ENCODE measurements around the gene MPZL1. TPM values are rescaled to one million over a fixed set of nuclear protein-coding genes. Genes with fewer than 3 reads are reported as not detected.

Gene MPZL1
- total and polyA plus RNA-seq, 3 donors from 2014 or later: 148 to 160 (median 154) TPM

- WGBS, 2 donors: 36 to 44% methylated on average over 2 of the region's 2 CpGs
- H3K27me3 ChIP-seq: no peaks in the 10 kb centered on the region
- no peak for TF ChIP-seq POLR2A (IDR thresholded peaks at IDR 0.05)
- TF ChIP-seq, protein P1, sequence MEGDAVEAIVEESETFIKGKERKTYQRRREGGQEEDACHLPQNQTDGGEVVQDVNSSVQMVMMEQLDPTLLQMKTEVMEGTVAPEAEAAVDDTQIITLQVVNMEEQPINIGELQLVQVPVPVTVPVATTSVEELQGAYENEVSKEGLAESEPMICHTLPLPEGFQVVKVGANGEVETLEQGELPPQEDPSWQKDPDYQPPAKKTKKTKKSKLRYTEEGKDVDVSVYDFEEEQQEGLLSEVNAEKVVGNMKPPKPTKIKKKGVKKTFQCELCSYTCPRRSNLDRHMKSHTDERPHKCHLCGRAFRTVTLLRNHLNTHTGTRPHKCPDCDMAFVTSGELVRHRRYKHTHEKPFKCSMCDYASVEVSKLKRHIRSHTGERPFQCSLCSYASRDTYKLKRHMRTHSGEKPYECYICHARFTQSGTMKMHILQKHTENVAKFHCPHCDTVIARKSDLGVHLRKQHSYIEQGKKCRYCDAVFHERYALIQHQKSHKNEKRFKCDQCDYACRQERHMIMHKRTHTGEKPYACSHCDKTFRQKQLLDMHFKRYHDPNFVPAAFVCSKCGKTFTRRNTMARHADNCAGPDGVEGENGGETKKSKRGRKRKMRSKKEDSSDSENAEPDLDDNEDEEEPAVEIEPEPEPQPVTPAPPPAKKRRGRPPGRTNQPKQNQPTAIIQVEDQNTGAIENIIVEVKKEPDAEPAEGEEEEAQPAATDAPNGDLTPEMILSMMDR (IDR thresholded peaks at IDR 0.05): no peak
- no peak overlapping the region for H3K4me3 ChIP-seq
- H3K9me3 ChIP-seq: no peaks in the 10 kb centered on the region
- no peaks in the 10 kb centered on the region for H3K36me3 ChIP-seq (ENCODE audit: low read depth, missing control alignments)
- H3K4me1 ChIP-seq: no peaks in the 10 kb centered on the region
- intact Hi-C loops (cut with DNase I; ENCODE audit: low total_unique reads): no loop called here
- H3K27ac ChIP-seq: no peak overlapping the region
- no peak for DNase-seq
These were observed 17.1 kb upstream of the MPZL1 start for GRCh38 chr1:167704715-167705114.

DNA sequence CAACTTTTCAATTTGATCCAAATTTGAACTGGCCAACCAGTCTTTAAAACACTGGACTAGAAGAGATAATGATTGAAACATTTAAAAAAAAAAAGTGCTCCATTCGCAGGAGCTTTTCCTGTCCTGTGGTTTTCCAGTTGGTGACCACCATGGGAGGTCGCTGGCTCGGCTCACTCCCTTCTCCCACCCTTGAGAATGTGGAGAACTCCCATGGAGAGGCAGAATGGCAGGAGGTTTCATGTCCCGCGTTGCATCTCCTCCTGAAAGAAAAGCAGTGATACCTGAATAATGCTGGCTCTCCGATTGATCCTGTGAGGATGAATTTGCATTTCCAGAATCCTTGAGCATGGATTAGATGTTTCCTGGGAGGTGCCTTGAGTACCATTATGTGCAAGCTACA is 16.5 kb upstream of the MPZL1 start:
- H3K36me3 ChIP-seq (ENCODE audit: low read depth, missing control alignments): no peaks in the 10 kb centered on the region
- no peaks in the 10 kb centered on the region for H3K27me3 ChIP-seq
- H3K27ac ChIP-seq: no peak overlapping the region
- intact Hi-C loops (cut with DNase I; ENCODE audit: low total_unique reads): no loop called here
- DNase-seq: no peak
- H3K4me1 ChIP-seq: no peaks in the 10 kb centered on the region
- 64 to 66% methylated on average over 6 of the region's 6 CpGs for WGBS, 2 donors
- TF ChIP-seq POLR2A (IDR thresholded peaks at IDR 0.05): no peak
- TF ChIP-seq, protein P1 (IDR thresholded peaks at IDR 0.05): no peak
- no peak overlapping the region for H3K4me3 ChIP-seq
- no peaks in the 10 kb centered on the region for H3K9me3 ChIP-seq

DNA sequence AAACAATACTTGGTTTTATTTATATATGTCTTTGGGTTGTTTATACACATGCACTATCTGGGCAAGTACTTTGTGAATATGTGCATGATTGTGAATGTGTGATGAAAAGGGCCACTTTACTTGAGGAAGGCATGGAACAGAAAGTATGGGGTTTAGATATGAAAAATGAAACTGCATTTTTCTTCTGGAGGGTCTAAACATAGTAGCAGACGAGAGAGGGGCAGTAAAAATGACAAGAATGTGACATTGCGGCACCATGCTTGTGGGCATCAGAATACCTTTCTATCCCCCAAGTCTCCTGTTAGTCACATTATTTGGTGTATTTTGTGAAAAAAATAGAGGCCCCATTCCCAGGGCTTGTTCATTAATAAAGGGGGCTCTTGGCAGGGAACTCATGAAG is 15.4 kb upstream of the MPZL1 start:
- no peaks in the 10 kb centered on the region for H3K27me3 ChIP-seq
- no peaks in the 10 kb centered on the region for H3K36me3 ChIP-seq (ENCODE audit: low read depth, missing control alignments)
- intact Hi-C loops (cut with DNase I; ENCODE audit: low total_unique reads): no loop called here
- WGBS, 2 donors: 88 to 92% methylated on average over 2 of the region's 2 CpGs
- no peak overlapping the region for H3K27ac ChIP-seq
- TF ChIP-seq, protein P1 (IDR thresholded peaks at IDR 0.05): no peak
- TF ChIP-seq POLR2A (IDR thresholded peaks at IDR 0.05): no peak
- no peaks in the 10 kb centered on the region for H3K4me1 ChIP-seq
- no peak overlapping the region for H3K4me3 ChIP-seq
- no peaks in the 10 kb centered on the region for H3K9me3 ChIP-seq
- DNase-seq: no peak

DNA sequence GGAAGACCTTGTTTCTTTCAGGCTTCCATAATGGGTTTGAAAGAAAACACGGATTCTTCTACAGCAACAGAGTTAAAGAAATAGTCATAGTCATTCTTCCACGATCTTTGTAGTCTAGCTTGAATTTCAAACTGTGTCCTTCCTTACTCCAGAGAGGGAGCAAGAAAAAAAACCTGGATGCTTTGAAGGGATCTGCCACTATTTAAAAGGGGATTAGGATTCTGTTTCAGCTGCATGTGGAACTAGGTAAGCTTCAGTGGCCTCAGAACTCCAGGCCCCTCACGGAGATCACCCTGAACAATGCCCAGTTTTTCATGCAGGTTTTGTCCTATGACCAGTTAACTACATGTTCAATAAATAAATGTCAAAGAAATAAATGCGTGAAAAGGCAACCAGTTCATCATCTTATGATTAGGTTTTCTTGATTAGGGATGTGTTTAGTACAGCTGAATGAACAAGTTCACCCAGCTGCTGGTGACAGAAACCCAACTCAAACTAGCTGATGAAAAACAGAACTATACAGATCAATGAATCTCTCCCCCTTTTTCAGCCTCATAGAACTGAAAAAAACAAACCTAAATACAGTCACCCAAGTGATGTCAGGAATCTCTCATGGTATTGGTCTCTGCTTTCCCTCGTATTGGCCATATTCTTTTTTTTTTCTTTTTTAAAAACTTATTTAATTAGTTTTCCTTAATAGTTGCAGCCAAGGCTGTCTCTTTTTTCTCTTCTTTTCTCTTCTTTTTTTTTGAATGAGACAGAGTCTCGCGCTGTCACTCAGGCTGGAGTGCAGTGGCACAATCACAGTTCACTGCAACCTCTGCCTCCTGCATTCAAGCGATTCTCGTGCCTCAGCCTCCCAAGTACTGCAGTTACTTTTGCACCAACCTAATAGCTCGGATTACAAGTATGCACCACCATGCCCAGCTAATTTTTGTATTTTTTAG is 14.6 kb upstream of the MPZL1 start:
- no peaks in the 10 kb centered on the region for H3K9me3 ChIP-seq
- WGBS, 2 donors: 83% methylated on average over 10 of the region's 10 CpGs
- H3K36me3 ChIP-seq (ENCODE audit: low read depth, missing control alignments): no peaks in the 10 kb centered on the region
- intact Hi-C loops (cut with DNase I; ENCODE audit: low total_unique reads): no loop called here
- H3K27me3 ChIP-seq: no peaks in the 10 kb centered on the region
- H3K4me3 ChIP-seq: no peak overlapping the region
- DNase-seq: no peak
- TF ChIP-seq, protein P1 (IDR thresholded peaks at IDR 0.05): no peak
- TF ChIP-seq POLR2A (IDR thresholded peaks at IDR 0.05): no peak
- no peak overlapping the region for H3K27ac ChIP-seq
- no peaks in the 10 kb centered on the region for H3K4me1 ChIP-seq

Measured in testis (tissue), 3 donors.